Measurements from ENCODE around the gene COL4A2. TPM values are rescaled to one million over a fixed set of nuclear protein-coding genes. Genes with fewer than 3 reads are reported as not detected.

The COL4A2 gene
- total RNA-seq, 1 donor from 2014 or later: 273 TPM

DNA sequence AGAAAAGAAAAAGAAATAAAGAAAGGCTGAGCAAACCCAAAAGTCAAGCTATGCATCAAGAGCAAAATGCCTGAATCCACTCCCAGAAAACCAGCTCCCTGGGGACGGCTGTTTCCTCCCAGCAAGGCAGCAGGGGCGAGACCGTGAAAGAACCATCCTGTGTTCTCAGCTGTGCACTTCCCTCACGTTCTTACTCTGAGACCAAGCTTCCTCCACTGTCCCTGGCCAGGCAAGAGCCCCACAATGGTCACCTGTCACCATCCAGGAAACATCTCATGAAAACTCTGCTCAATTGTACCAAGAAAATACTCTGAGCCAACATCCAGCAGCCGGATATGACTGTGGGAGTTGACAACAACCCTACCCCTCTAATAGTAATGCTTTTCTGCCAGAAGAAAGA, 231.5 kb downstream of the COL4A2 start:
- DNase-seq (no peak), ATAC-seq (no peak)
- Histone ChIP-seq H3K9me3 (no peaks in the 10 kb centered on the region), H3K4me3 (no peak overlapping the region), H3K27me3 (no peaks in the 10 kb centered on the region), H3K27ac (no peak overlapping the region), H3K36me3 (no peaks in the 10 kb centered on the region), H3K4me1 (peaks cover 45% of the 10 kb centered on the region)
- intact Hi-C loops (cut with DNase I): no loop called here
- TF ChIP-seq, protein P1, sequence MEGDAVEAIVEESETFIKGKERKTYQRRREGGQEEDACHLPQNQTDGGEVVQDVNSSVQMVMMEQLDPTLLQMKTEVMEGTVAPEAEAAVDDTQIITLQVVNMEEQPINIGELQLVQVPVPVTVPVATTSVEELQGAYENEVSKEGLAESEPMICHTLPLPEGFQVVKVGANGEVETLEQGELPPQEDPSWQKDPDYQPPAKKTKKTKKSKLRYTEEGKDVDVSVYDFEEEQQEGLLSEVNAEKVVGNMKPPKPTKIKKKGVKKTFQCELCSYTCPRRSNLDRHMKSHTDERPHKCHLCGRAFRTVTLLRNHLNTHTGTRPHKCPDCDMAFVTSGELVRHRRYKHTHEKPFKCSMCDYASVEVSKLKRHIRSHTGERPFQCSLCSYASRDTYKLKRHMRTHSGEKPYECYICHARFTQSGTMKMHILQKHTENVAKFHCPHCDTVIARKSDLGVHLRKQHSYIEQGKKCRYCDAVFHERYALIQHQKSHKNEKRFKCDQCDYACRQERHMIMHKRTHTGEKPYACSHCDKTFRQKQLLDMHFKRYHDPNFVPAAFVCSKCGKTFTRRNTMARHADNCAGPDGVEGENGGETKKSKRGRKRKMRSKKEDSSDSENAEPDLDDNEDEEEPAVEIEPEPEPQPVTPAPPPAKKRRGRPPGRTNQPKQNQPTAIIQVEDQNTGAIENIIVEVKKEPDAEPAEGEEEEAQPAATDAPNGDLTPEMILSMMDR (IDR thresholded peaks at IDR 0.05): no peak

DNA sequence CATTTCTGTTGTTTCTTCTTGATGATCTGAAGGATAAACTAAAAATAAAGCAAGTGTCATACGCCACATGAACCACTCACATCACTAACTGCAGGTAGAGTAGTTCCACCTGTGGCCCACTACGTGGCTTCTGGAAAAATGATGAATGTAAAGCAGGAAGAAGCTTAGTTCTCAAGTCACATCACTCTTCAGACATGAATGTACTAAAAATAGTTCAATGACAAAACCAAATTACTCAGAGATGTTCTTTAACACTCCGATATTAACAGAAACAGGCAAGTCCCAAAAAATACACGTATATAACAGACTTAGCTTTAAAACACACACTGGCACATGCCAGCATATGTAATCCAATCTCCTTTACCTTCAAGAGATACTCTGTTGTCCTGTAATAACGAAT, 232.8 kb downstream of the COL4A2 start:
- ATAC-seq (no peak), DNase-seq (no peak)
- TF ChIP-seq, protein P1 (IDR thresholded peaks at IDR 0.05): no peak
- no peak overlapping the region for H3K27ac ChIP-seq
- intact Hi-C loops (cut with DNase I): no loop called here
- no peaks in the 10 kb centered on the region for H3K36me3 ChIP-seq
- peaks cover 41% of the 10 kb centered on the region for H3K4me1 ChIP-seq
- no peak overlapping the region for H3K4me3 ChIP-seq
- H3K9me3 ChIP-seq: no peaks in the 10 kb centered on the region
- H3K27me3 ChIP-seq: no peaks in the 10 kb centered on the region

DNA sequence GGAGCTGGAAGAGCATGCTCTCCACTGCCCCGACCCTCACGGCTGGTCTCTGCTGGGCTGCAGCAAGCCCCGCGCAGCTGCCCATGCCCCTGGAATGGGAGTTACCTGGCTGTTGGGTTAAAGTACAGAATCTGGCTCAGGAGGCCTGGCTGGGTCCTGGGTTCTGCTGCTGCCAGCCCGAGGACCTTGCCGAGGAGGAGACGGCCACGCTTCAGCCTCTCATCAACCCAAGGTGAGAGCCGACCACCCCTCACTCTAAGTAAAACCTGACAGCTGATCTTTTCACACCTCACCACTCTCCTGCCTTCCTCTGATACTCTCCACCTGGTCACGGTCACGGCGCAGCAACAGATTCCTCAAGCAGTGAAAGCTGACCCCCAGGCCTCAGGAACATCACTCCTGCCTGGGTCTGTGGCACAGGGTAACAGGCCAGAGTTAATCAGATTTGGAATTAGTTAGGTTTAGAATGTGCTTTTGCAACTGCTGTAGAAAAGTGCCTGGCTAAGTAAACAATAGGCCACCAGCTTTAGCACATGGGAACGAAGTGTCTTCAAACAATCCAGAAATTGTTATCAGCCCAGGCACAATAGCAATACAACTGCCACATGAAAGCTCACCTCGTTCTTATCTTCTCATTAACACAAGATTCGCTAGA, 233.9 kb downstream of the COL4A2 start:
- H3K27ac ChIP-seq: peak overlapping the region; percentile 49
- peaks cover 32% of the 10 kb centered on the region for H3K4me1 ChIP-seq
- H3K27me3 ChIP-seq: no peaks in the 10 kb centered on the region
- no peaks in the 10 kb centered on the region for H3K9me3 ChIP-seq
- DNase-seq (no peak), ATAC-seq (peak; percentile 43)
- TF ChIP-seq, protein P1 (IDR thresholded peaks at IDR 0.05): no peak
- intact Hi-C loops (cut with DNase I): no loop called here
- H3K4me3 ChIP-seq: no peak overlapping the region
- H3K36me3 ChIP-seq: no peaks in the 10 kb centered on the region

DNA sequence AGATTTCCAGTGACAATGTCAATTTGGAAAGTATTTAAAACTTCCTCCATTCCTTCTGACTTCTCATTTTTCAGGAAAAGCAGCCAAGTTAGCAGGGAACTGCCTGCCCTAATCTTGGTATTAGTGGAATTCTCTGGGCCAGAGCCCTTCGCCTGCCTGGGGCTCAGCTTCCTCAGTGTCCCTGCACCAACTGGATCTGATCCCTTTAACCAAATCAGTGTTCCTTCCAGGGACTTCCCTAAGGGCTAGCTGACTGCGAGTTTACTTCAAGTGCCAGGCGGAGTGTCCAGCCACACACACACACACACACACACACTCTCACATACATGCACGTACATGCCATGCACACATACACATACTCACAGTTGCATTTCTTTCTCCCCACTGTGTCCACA, 234.4 kb downstream of the COL4A2 start:
- ATAC-seq (peak; percentile 57), DNase-seq (no peak)
- intact Hi-C loops (cut with DNase I): no loop called here

DNA sequence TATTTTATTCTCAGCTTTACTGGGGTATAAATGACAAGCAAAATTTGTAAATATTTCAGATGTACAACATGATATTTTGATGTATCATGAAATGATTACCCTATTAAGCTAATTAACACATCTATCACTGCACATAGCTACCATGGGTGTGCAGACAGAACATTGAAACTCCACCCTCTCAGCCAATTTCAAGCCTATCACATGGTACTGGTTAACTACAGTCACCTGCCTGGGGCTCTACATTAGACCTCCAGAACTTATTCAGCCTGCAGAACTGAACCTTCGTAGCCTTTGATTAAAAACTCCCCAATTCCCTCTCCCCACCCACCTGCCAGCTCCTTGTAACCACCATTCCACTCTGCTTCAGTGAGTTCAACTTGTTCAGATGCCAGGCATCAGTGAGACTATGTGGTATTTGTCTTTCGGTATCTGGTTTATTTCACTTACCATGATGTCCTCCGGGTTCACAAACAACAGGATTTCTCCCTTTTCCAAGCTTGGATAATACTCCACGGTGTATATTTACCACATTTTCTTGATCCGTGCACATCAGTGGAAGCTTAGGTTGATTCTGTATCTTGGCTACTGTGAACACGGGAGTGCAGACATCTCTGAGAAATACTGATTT, 235.2 kb downstream of the COL4A2 start:
- Histone ChIP-seq H3K36me3 (no peaks in the 10 kb centered on the region), H3K4me3 (no peak overlapping the region), H3K9me3 (no peaks in the 10 kb centered on the region), H3K4me1 (peaks cover 36% of the 10 kb centered on the region), H3K27ac (no peak overlapping the region), H3K27me3 (no peaks in the 10 kb centered on the region)
- DNase-seq (no peak), ATAC-seq (no peak)
- TF ChIP-seq, protein P1 (IDR thresholded peaks at IDR 0.05): no peak
- intact Hi-C loops (cut with DNase I): no loop called here

More for the DNA sequence above, 234.4 kb downstream of the COL4A2 start:
- peak overlapping the region; percentile 49 for H3K27ac ChIP-seq
- no peak overlapping the region for H3K4me3 ChIP-seq
- H3K27me3 ChIP-seq: no peaks in the 10 kb centered on the region
- H3K36me3 ChIP-seq: no peaks in the 10 kb centered on the region
- H3K9me3 ChIP-seq: no peaks in the 10 kb centered on the region
- TF ChIP-seq, protein P1 (IDR thresholded peaks at IDR 0.05): no peak
- peaks cover 32% of the 10 kb centered on the region for H3K4me1 ChIP-seq
